Parathyroid adenoma (tissue), 2 donors: ENCODE results near the gene PIK3R5.

ENCODE experiments used
- H2AFZ ChIP-seq: fragments of 300-600 bp; sonication (generic); one replicate; pipeline ENCODE4 v1.7.0; 2017; ENCODE audit warnings: antibody characterized with exemption, mild to moderate bottlenecking
- H3K27ac ChIP-seq: fragments of 300-600 bp; sonication (generic); one replicate; pipeline ENCODE4 v1.7.0; 2017
- H3K27me3 ChIP-seq: fragments of 300-600 bp; sonication (generic); one replicate; pipeline ENCODE4 v1.7.0; 2017; ENCODE audit warnings: low read length; ENCODE audit not compliant: control insufficient read depth, insufficient read depth
- H3K36me3 ChIP-seq: fragments of 300-600 bp; sonication (generic); one replicate; pipeline ENCODE4 v1.7.0; 2017; ENCODE audit warnings: low read length; ENCODE audit not compliant: control insufficient read depth, insufficient read depth
- H3K4me1 ChIP-seq: fragments of 300-600 bp; sonication (generic); one replicate; pipeline ENCODE4 v1.7.0; 2017; ENCODE audit warnings: control low read depth
- H3K4me2 ChIP-seq: fragments of 300-600 bp; sonication (generic); one replicate; pipeline ENCODE4 v1.7.0; 2017; ENCODE audit warnings: low read length
- H3K4me3 ChIP-seq: fragments of 300-600 bp; sonication (generic); one replicate; pipeline ENCODE4 v1.7.0; 2017; ENCODE audit warnings: low read depth, low read length
- H3K79me2 ChIP-seq: fragments of 300-600 bp; sonication (generic); one replicate; pipeline ENCODE4 v1.7.0; 2017; ENCODE audit warnings: control low read depth
- H3K9ac ChIP-seq: fragments of 300-600 bp; sonication (generic); one replicate; pipeline ENCODE4 v1.7.0; 2017; ENCODE audit warnings: mild to moderate bottlenecking
- H3K9me3 ChIP-seq: fragments of 300-600 bp; sonication (generic); one replicate; pipeline ENCODE4 v1.7.0; 2017; ENCODE audit warnings: low read length; ENCODE audit not compliant: control insufficient read depth
- CTCF ChIP-seq: fragments of 300-600 bp; sonication (generic); IDR thresholded peaks from one replicate; pipeline ENCODE4 v1.7.0; 2017; ENCODE audit warnings: antibody characterized with exemption, mild to moderate bottlenecking
- donor health status: primary hyperparathyroidism.

Gene PIK3R5

GRCh38 chr17:8893059-8893458, 72.4 kb downstream of the PIK3R5 start:
- no peak overlapping the region for H3K9ac ChIP-seq
- no peak for TF ChIP-seq CTCF

GRCh38 chr17:8892338-8892690, 73.2 kb downstream of the PIK3R5 start:
- Histone ChIP-seq H3K4me1 (no peaks in the 10 kb centered on the region), H3K79me2 (no peaks in the 10 kb centered on the region), H3K4me2 (no peak overlapping the region), H3K4me3 (no peak overlapping the region), H3K27ac (no peak overlapping the region), H3K27me3 (no peaks in the 10 kb centered on the region), H3K9ac (no peak overlapping the region), H2AFZ (no peak overlapping the region), H3K9me3 (no peaks in the 10 kb centered on the region), H3K36me3 (no peaks in the 10 kb centered on the region)
- no peak for TF ChIP-seq CTCF

More at GRCh38 chr17:8893059-8893458, 72.4 kb downstream of the PIK3R5 start:
- H3K9me3 ChIP-seq, result no peaks in the 10 kb centered on the region
- H3K4me1 ChIP-seq, result no peaks in the 10 kb centered on the region
- no peaks in the 10 kb centered on the region for H3K36me3 ChIP-seq
- no peaks in the 10 kb centered on the region for H3K79me2 ChIP-seq
- no peak overlapping the region for H3K27ac ChIP-seq
- H3K4me2 ChIP-seq, result no peak overlapping the region
- no peaks in the 10 kb centered on the region for H3K27me3 ChIP-seq
- H3K4me3 ChIP-seq, result no peak overlapping the region
- no peak overlapping the region for H2AFZ ChIP-seq

- no peak overlapping the region for H3K4me3 ChIP-seq
- H3K9ac ChIP-seq, result no peak overlapping the region
- H3K36me3 ChIP-seq, result no peaks in the 10 kb centered on the region
- TF ChIP-seq CTCF, result no peak
- no peak overlapping the region for H3K4me2 ChIP-seq
- no peaks in the 10 kb centered on the region for H3K4me1 ChIP-seq
- no peak overlapping the region for H3K27ac ChIP-seq
- H3K27me3 ChIP-seq, result no peaks in the 10 kb centered on the region
- no peak overlapping the region for H2AFZ ChIP-seq
- H3K9me3 ChIP-seq, result no peaks in the 10 kb centered on the region
- H3K79me2 ChIP-seq, result no peaks in the 10 kb centered on the region
These were observed 74.8 kb downstream of the PIK3R5 start for GRCh38 chr17:8890671-8891070.

GRCh38 chr17:8889458-8890210, 75.9 kb downstream of the PIK3R5 start:
- Histone ChIP-seq H3K4me3 (no peak overlapping the region), H2AFZ (no peak overlapping the region), H3K27ac (no peak overlapping the region), H3K9me3 (no peaks in the 10 kb centered on the region), H3K4me2 (no peak overlapping the region), H3K9ac (no peak overlapping the region), H3K79me2 (no peaks in the 10 kb centered on the region), H3K4me1 (no peaks in the 10 kb centered on the region), H3K27me3 (no peaks in the 10 kb centered on the region), H3K36me3 (no peaks in the 10 kb centered on the region)
- no peak for TF ChIP-seq CTCF

GRCh38 chr17:8888704-8889302, 76.7 kb downstream of the PIK3R5 start:
- H3K9ac ChIP-seq, result no peak overlapping the region
- no peak overlapping the region for H3K4me3 ChIP-seq
- H2AFZ ChIP-seq, result no peak overlapping the region
- no peaks in the 10 kb centered on the region for H3K9me3 ChIP-seq
- no peaks in the 10 kb centered on the region for H3K36me3 ChIP-seq
- no peaks in the 10 kb centered on the region for H3K79me2 ChIP-seq
- no peak overlapping the region for H3K27ac ChIP-seq
- H3K4me2 ChIP-seq, result no peak overlapping the region
- TF ChIP-seq CTCF, result no peak
- no peaks in the 10 kb centered on the region for H3K27me3 ChIP-seq
- H3K4me1 ChIP-seq, result no peaks in the 10 kb centered on the region
